ENCODE results near the gene HOXC4.

Gene HOXC4

GRCh38 chr12:54053003-54053750 is 458 bp upstream of the HOXC4 start (continued):
- no peak for TF ChIP-seq ZNF837 (tag by site-specific recombination; IDR thresholded peaks at IDR 0.05)
- no peak for TF ChIP-seq ZNF624 (tag by site-specific recombination; IDR thresholded peaks at IDR 0.05)
- TF ChIP-seq SCRT2 (tag by site-specific recombination; IDR thresholded peaks at IDR 0.05) = no peak
- TF ChIP-seq GLIS2 (tag by site-specific recombination; IDR thresholded peaks at IDR 0.05) = peak; percentile 80
- no peak for TF ChIP-seq SCRT1 (tag by site-specific recombination; IDR thresholded peaks at IDR 0.05; ENCODE audit: borderline replicate concordance)
- TF ChIP-seq ZNF585B (tag by site-specific recombination; IDR thresholded peaks at IDR 0.05) = no peak
- TF ChIP-seq PBX3 (CRISPR knock-in tag; IDR thresholded peaks at IDR 0.05) = no peak
- TF ChIP-seq ZNF24 (tag by site-specific recombination; IDR thresholded peaks at IDR 0.05) = no peak
- peak; percentile 61; the same call in 1 of the 2 replicates for TF ChIP-seq ZBTB21 (tag by site-specific recombination; IDR thresholded peaks at IDR 0.05)
- TF ChIP-seq ZNF138 (tag by site-specific recombination; IDR thresholded peaks at IDR 0.05; ENCODE audit: borderline replicate concordance) = no peak
- TF ChIP-seq CTCF (tag by site-specific recombination; IDR thresholded peaks at IDR 0.05) = no peak
- no peak for TF ChIP-seq WT1 (tag by site-specific recombination; IDR thresholded peaks at IDR 0.05)
- peak; percentile 22; the same call in 1 of the 2 replicates for TF ChIP-seq ZBTB10 (tag by site-specific recombination; IDR thresholded peaks at IDR 0.05)
- no peak for TF ChIP-seq ZBTB11 (tag by site-specific recombination; conservative IDR thresholded peaks at IDR 0.05; ENCODE audit: low read depth)
- TF ChIP-seq ZFP37 (tag by site-specific recombination; IDR thresholded peaks at IDR 0.05) = 0 out of 2 replicates have a peak, but pooled peaks have one; percentile 5
- no peak for TF ChIP-seq ZNF292 (tag by site-specific recombination; IDR thresholded peaks at IDR 0.05; ENCODE audit: borderline replicate concordance, low read depth)
- no peak for TF ChIP-seq ZNF501 (tag by site-specific recombination; IDR thresholded peaks at IDR 0.05)
- no peak for TF ChIP-seq ZNF488 (tag by site-specific recombination; IDR thresholded peaks at IDR 0.05)
- peak; percentile 88 for TF ChIP-seq ATF2 (tag by site-specific recombination; IDR thresholded peaks at IDR 0.05; ENCODE audit: low read depth)
- peak; percentile 59 for TF ChIP-seq IKZF3 (tag by site-specific recombination; IDR thresholded peaks at IDR 0.05)
- no peak for TF ChIP-seq KLF17 (tag by site-specific recombination; IDR thresholded peaks at IDR 0.05)
- 0 out of 2 replicates have a peak, but pooled peaks have one; percentile 16 for TF ChIP-seq ZNF2 (tag by site-specific recombination; IDR thresholded peaks at IDR 0.05)
- no peak for TF ChIP-seq ZNF692 (tag by site-specific recombination; IDR thresholded peaks at IDR 0.05)
- TF ChIP-seq ZNF521 (tag by site-specific recombination; IDR thresholded peaks at IDR 0.05) = no peak
- no peak for TF ChIP-seq HOXD13 (CRISPR knock-in tag; IDR thresholded peaks at IDR 0.05; ENCODE audit: borderline replicate concordance)

Data from HEK293 (cell line).